Fibroblast of mammary gland (primary cell): ENCODE results near the gene APH1A.

Source experiments
- DNase-seq: peaks from one replicate; pipeline ENCODE4 v3.0.0-alpha.2; 2010; ENCODE audit warnings: low read depth
- H3K4me3 ChIP-seq: 2 replicates; pipeline ENCODE4 v1.5.1; 2011; ENCODE audit warnings: low read depth, mild to moderate bottlenecking, low read length, moderate library complexity; ENCODE audit not compliant: control insufficient read depth
- TF ChIP-seq, protein P1 (sequence below): conservative IDR thresholded peaks from 2 replicates; pipeline ENCODE4 v1.5.1; 2011; ENCODE audit warnings: low read depth, low read length, inconsistent platforms; ENCODE audit not compliant: control insufficient read depth, insufficient read depth

APH1A gene

DNA sequence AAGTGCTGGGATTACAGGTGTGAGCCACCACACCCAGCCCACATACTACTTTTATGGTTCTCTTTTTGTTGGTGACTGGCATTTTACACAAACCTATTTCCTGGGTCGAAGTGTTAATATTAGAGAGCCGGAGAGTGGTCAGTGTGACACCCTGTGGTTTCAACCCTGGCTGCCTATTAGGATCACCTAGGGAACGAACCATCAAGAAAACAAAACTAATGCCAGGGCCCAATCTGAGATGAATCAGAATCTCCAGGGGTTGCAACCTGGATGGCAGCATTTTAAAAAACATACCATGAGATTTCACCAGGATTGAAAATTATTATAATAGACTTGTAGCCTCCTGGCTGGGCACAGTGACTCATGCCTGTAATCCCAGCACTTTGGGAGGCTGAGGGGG lies 30.9 kb upstream of the APH1A start:
- DNase-seq, result no peak
- TF ChIP-seq, protein P1, sequence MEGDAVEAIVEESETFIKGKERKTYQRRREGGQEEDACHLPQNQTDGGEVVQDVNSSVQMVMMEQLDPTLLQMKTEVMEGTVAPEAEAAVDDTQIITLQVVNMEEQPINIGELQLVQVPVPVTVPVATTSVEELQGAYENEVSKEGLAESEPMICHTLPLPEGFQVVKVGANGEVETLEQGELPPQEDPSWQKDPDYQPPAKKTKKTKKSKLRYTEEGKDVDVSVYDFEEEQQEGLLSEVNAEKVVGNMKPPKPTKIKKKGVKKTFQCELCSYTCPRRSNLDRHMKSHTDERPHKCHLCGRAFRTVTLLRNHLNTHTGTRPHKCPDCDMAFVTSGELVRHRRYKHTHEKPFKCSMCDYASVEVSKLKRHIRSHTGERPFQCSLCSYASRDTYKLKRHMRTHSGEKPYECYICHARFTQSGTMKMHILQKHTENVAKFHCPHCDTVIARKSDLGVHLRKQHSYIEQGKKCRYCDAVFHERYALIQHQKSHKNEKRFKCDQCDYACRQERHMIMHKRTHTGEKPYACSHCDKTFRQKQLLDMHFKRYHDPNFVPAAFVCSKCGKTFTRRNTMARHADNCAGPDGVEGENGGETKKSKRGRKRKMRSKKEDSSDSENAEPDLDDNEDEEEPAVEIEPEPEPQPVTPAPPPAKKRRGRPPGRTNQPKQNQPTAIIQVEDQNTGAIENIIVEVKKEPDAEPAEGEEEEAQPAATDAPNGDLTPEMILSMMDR, result no peak
- H3K4me3 ChIP-seq, result no peak overlapping the region

DNA sequence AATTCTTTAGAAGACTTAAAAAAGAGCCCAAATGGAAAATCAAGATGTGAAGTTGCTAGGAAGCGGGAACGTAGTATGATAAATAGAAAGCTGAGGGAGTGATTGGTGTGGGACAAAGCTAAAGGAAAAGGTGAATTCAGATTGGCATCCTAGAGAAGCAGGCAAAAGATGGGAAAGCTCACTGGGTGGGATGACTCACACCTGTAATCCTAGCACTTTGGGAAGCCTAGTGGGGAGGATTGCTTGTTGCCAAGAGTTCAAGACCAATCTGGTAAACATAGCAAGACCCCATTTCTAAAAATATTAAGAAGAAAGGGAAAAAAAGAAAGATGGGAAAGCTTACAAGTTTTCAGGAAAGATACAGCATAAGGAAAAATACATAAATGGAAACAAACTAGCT lies 26.7 kb upstream of the APH1A start:
- peak; percentile 13 for DNase-seq
- TF ChIP-seq, protein P1, result no peak
- no peak overlapping the region for H3K4me3 ChIP-seq

GRCh38 chr1:150293433-150294253 lies 24.8 kb upstream of the APH1A start, which contains the start of gene MRPS21:
Gene MRPS21 (plus strand): TSS chr1:150293861. CDS start chr1:150294367, 506 bp downstream.
- peak within 1 kb of the TSS; percentile 98 for H3K4me3 ChIP-seq
- DNase-seq, result peak; percentile 88
- TF ChIP-seq, protein P1, result no peak

DNA sequence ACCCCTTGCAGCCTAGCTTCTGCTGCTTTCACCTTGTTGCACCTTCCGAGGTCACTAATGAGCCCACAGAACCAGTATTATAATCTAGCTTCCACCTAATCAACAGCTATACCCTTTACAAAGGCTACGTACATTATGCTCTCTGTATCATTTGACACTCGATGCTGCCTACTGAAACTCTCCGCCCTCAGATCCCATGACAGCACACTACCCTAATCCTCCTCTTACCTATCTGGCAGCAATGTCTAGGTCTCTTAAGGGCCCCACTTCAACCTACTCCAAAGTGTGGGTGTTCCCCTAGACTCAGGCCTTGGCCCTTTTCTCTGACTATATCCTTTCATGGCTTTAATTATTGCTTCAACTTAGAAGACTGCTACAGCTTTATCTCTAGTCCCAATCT lies 20.0 kb upstream of the APH1A start:
- TF ChIP-seq, protein P1, result no peak
- DNase-seq, result no peak
- H3K4me3 ChIP-seq, result no peak overlapping the region

DNA sequence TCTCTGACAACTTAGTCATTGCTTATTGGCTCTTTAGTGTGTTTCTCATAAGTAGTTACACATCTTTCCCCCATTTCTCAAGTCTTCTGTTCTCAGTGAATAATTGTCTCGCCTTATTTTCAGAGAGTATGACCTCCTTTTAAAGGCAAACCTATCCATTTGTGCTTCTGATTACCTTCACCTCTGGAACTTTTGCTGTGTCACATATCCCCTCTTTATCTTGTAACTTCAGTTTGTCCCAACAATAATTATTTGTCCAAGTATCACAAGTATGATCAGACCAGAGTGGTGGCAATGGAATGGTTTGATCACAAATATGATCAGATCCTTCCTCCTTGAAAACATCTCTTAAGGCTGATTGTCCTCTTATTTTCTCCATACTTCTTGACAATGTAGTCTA lies 19.6 kb upstream of the APH1A start:
- H3K4me3 ChIP-seq, result no peak overlapping the region
- DNase-seq, result no peak
- TF ChIP-seq, protein P1, result no peak

DNA sequence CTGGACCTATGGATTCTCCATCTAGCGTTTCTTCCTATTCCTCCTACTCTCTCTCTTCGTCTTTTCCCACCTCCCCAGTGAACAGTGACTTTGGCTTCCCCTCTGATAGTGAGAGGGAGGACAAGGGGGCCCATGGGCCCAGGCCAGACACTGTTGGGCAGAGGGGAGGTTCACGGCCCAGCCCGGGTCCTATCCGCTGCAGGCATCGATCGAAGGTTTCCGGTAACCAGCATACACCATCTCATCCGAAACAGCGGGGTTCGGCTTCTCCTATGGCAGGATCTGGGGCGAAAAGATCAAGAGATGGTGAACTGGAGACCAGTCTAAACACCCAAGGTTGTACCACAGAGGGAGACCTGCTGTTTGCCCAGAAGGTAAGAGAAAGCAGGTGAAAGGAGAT lies 14.4 kb upstream of the APH1A start:
- H3K4me3 ChIP-seq, result no peak overlapping the region
- TF ChIP-seq, protein P1, result no peak
- DNase-seq, result no peak
